GM13976 (cell line): Measurements from ENCODE around the gene CHST14.

Experiments used
- DNase-seq: peaks from one replicate; pipeline ENCODE4 v3.0.0; 2012; ENCODE audit warnings: low spot score
- in situ Hi-C: fragments of 300-500 bp; cut with MboI; formaldehyde crosslinking; loops from one replicate; pipeline ENCODE4 v1.12.0; 2022; ENCODE audit warnings: low sequenced_read_pairs, mixed read lengths, inconsistent platforms; ENCODE audit not compliant: unreplicated experiment
- TF ChIP-seq, protein P1 (sequence below): IDR thresholded peaks from 2 replicates; pipeline ENCODE4 v1.5.1; 2012; ENCODE audit warnings: borderline replicate concordance, mild to moderate bottlenecking; ENCODE audit not compliant: insufficient read depth; ENCODE audit errors: extremely low read depth, missing control alignments, control extremely low read depth

The CHST14 gene

GRCh38 chr15:40477642-40478327 is 7.0 kb downstream of the CHST14 start:
- in situ Hi-C loops: no loop called here
- DNase-seq: no peak
- TF ChIP-seq, protein P1, sequence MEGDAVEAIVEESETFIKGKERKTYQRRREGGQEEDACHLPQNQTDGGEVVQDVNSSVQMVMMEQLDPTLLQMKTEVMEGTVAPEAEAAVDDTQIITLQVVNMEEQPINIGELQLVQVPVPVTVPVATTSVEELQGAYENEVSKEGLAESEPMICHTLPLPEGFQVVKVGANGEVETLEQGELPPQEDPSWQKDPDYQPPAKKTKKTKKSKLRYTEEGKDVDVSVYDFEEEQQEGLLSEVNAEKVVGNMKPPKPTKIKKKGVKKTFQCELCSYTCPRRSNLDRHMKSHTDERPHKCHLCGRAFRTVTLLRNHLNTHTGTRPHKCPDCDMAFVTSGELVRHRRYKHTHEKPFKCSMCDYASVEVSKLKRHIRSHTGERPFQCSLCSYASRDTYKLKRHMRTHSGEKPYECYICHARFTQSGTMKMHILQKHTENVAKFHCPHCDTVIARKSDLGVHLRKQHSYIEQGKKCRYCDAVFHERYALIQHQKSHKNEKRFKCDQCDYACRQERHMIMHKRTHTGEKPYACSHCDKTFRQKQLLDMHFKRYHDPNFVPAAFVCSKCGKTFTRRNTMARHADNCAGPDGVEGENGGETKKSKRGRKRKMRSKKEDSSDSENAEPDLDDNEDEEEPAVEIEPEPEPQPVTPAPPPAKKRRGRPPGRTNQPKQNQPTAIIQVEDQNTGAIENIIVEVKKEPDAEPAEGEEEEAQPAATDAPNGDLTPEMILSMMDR: no peak

DNA sequence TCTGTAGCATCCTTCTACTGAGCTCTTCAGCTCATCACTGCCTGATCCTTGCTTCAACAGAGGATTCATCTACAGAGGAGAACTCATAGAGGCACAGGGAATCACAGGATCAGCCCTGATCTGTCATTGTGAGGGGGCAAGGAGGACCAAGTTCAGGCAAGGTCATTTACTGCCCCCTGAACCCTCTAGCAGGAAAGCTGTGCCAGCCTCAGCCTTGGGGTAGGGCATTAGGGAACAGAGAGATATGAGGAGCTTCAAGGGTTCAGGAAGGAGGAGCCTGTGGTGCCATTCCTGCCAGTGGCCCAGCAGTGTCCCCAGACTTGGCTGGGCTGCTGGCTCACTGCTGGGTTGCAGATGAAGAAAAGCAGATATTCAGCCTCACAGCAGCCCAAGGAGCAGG is 8.2 kb downstream of the CHST14 start:
- TF ChIP-seq, protein P1: no peak
- in situ Hi-C loops: no loop called here
- no peak for DNase-seq

- in situ Hi-C loops: no loop called here
- TF ChIP-seq, protein P1: no peak
- no peak for DNase-seq
Observed at GRCh38 chr15:40481341-40482074, 10.7 kb downstream of the CHST14 start.

GRCh38 chr15:40483919-40484318 is 13.1 kb downstream of the CHST14 start:
- TF ChIP-seq, protein P1: no peak
- in situ Hi-C loops: no loop called here
- DNase-seq: no peak

DNA sequence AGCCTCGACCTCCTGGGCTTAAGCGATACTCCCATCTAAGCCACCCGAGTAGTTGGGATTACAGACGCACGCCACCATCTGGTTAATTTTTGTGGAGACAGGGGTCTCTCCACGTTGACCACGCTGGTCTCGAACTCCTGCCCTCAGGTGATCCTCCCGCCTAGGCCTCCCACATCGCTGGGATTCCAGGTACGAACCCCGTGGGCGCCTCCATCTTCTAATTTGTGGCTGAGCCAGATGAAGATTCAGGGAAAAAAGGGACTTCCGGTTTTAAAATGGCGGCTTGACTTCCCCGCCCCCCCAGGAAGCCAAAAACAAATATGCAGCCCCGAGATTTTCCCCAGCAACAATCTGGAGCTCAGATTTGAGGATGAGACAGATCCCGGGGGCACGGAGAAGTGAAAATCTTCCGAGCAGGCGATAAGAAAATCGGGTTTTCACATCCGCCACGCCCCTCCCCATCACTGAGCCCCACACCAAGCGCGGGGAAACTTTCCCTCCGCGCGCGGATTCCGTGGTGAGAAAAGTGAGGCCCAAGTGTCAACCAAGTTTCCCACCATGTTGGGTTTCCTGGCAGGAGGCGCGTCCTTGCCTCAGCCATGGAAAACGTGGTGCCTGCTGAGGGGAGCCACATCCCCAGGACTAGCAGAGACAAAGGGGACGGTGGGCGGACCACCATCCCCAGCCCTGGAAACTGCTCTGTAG is 15.4 kb downstream of the CHST14 start:
- DNase-seq: no peak
- TF ChIP-seq, protein P1: no peak
- in situ Hi-C loops: no loop called here

- DNase-seq: no peak
- TF ChIP-seq, protein P1: no peak
- in situ Hi-C loops: no loop called here
Observed at GRCh38 chr15:40487816-40488682, 17.3 kb downstream of the CHST14 start.
